Activated gamma-delta T cell treated with Interleukin-2 at 50 U/mL for 16 hours (primary cell): Measurements from ENCODE around the gene CD300LG.
"Not testable (repeated sequence)": the region's sequence is repeated elsewhere in the genome, so short reads cannot be mapped to it uniquely, and the experiment has no call there.

Source experiments
- DNase-seq: peaks from one replicate; pipeline ENCODE4 v3.0.0-alpha.2; 2020

CD300LG gene, protein sequence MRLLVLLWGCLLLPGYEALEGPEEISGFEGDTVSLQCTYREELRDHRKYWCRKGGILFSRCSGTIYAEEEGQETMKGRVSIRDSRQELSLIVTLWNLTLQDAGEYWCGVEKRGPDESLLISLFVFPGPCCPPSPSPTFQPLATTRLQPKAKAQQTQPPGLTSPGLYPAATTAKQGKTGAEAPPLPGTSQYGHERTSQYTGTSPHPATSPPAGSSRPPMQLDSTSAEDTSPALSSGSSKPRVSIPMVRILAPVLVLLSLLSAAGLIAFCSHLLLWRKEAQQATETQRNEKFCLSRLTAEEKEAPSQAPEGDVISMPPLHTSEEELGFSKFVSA

DNA sequence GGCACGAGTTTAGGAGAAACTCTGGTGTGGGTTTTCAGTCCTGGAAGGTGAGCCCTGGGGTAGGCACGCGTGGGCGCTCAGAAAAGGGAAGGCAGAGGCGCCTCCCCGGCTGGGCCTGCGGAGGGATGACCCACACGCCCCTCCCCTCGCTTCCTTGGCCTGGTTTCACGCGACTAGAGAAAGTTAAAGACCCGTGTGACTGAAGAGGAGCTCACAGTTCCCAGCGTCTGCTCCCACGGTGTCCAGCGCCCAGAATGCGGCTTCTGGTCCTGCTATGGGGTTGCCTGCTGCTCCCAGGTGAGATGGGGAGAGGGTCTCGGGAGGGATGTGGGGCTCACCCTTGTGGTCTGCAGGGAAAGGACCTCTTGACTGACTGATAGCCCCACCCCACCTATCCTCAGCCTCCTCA is at the start of gene CD300LG:
CD300LG (plus strand) TSS at position 214 of the 409 bp plus-strand sequence; CDS start at position 255, 41 bp downstream.
- no peak for DNase-seq

DNA sequence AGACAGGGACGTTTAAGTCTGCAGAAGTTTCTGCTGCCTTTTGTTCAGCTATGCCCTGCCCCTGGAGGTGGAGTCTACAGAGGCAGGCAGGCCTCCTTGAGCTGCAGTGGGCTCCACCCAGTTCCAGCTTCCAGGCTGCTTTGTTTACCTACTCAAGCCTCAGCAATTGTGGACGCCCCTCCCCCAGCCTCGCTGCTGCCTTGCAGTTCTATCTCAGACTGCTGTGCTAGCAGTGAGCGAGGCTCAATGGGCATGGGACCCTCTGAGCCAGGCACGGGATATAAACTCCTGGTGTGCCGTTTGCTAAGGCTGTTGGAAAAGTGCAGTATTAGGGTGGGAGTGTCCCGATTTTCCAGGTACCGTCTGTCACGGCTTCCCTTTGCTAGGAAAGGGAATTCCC is 49.0 kb upstream of the CD300LG start:
- DNase-seq, result not testable (repeated sequence)

DNA sequence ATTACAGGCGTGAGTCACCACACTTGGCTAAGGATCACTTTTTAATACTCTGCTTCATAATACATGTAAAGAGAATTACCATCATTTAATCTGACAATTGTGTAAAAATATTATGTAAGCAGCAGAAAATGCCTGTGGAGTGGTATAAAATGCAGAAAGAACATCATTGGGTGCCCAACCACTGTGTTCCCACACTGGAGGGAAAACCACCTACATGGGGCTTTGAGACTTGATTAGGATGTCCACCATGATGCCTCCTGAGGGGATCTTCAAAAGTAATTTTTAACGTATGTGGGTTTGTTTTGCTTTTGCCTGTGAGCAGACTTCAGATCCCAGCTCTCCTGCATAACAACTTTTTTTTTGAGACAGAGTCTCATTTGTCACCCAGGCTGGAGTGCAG is 47.9 kb upstream of the CD300LG start:
- no peak for DNase-seq

DNA sequence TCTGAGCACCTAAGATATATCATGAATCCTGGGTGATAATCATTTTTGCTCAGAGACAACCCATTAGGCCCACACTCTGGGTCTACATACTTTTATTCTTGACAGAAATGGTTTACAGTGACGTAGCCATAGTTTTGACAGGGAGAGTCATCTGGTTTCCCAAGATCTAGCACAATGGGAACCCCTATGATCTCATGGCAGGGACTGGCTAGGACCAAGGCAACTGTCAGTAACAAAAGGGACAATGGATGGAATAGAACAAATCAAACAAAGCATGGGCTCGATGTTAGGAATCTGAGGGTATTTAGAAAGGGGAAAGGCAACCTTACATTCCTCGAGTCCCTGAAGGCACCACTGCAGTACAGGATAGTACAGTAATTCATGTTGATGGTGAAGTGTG is 46.2 kb upstream of the CD300LG start:
- DNase-seq, result no peak

DNA sequence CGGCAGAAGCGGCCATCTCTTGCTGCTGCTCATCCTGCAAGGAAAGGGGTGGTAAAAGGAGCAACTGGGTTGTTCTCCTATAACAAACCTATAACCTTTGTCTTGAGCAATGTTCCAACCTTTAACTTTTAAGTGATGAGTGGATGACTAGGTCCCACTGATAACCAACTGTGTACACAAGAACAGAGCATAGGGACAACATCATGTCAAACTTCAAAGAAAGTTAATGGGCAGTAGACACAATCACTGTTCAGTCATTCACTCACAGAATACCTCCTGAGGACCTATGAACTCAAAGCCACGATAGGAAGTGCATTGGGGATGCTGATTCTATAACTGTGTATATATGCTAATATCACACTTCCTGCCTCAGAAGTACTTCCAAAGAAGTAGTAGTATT is 45.1 kb upstream of the CD300LG start:
- no peak for DNase-seq

DNA sequence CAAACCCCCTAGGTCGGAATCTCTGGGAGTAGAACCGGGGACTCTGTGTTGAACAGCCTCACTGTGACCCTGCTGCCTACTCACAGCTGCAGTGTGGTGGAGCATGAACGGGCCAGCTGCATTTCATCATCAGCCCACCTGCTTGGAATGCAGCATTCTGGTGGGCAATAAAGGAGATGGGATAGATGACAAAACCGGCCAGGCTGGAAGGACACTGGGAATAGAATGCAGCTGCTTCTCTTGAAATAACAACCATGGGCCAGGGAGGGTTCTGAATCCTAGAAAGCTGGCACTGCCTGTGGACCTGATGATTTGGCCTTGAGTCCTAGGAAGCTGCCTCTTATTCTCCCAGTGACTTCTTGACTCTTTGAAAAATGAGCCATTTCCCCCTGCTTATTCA is 43.2 kb upstream of the CD300LG start:
- DNase-seq, result no peak

DNA sequence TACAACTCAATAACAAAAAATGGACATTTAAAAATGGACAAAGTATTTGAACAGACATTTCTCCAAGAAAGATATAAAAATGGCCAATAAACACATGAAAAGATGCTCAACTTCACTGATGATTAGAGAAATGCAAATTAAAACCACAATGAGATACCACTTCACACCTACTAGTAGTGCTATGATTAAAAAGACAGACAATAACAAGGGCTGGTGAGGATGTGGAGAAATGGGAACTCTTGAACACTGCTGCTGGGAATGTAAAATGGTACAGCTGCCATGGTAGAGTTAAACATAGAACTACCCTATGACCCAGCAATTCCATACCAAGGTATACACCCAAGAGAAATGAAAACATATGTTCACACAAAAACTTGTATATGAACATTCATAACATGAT is 41.9 kb upstream of the CD300LG start:
- no peak for DNase-seq

DNA sequence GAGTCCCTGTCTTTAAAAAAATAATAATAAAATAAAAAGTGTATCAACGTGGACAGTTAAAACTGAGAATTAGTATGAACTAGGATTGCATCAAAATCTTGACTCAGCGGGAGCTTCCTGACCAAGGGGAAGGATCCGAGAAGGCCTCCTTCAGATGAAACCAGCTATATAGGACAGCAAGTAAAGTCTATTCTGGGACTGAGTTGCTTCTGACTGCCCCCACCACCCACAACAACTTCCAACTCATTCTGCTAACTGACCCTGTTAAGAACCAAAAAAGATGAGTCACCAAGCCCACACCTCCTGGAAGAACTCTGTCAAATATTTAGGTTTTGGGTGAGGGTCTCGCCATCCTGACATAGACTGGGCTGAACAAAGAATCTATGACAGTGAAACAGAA is 38.9 kb upstream of the CD300LG start:
- DNase-seq, result no peak

DNA sequence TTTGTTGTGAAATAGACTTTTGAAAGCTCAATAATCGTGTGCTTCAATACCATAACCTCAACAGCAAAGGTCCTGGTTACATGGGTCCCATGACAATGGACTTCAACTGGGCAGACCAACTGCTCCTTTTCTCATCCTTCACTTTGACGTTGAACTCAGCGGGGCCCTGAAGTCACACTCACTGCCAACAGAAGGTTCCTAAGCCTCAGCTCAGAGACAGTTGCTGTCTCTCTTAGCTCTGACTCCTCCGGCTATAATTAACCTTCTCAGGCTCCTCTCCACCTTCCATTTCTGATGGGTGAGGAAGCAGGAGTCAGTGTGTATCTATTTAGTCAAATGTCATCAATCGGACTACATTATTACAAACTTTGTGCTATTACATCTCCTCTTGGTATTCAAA is 37.9 kb upstream of the CD300LG start:
- no peak for DNase-seq

DNA sequence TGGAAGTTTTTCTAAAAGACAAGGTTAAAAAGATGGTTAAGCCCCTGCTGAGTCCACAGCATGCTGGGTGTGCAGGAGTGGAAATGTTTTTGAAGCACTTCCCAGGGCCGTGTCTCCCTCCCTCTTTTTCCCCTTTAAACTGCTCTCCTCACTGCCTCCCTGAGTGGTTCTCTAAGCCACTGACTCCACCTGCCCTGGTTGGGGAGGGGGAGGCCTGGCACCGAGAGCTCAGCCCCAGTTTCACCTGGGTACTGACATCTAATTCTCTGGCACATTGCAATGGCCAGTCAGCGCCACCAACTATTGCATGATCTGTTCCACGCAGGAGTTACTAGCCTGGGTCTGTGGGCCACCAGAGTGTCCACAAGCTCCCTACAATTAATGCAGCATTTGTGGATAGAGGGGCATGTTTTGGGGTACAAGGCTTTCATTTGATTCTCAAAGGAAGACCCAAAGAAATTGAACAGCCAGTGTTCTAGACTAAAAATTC is 36.7 kb upstream of the CD300LG start:
- DNase-seq, result no peak

DNA sequence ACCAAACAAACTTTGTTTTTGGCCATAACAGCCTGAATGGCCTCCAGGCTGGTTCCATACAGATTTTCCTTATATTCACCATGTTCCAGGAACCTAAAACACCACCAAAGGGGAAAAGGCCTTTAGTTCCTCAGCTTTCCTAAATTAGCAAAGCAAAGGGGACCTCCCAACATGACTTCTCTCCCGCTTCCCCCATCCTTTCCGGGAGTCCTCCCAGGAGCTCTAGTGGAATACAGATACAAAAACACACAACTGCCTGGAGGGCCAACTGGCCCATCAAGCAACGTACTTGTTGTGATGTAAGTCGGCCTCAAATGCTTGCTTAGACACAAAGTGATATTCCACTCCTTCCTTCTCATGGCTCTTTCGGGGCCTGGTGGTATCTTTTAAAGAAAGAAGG is 36.2 kb upstream of the CD300LG start:
- no peak for DNase-seq

DNA sequence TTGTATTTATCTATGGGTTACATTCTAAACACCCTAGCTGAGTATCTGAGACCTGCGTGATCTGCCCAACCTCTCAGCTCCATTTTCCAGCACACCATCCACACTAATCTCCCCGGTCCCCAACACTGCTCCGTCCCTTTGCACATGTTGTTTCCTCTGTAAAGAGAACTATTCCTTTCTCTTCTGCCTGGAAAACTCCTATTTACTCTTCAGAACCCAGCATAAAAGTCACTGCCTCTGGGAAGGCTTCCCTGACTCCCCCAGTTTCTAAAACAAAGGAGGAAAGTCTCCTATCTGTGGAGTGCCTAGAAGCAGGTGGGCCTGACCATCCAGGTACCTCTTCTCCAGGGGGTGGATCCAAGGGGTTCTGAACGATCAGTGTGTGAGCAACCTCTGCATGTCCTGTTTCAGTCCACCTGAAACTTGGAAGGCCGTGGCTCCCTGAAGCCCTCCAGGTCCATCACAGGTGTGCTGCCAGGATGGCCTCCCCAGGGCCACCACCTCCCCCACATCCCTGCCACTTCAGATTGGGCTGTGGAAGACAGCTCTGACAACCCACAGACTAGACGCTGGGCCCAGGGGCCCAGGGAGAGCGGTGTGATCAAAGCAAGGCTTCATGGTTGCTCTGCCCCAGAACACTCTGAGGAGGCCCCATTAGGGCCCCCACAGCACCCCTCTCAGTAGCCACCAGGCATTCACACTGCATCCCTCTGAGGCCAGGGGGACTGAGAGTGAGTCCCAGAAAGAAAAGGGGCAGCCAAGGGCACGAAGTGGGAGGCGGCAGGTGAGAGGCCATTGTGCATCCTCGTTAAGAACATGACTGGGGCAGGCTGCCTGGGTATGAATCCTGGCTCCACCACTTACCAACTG is 34.3 kb upstream of the CD300LG start:
- no peak for DNase-seq

DNA sequence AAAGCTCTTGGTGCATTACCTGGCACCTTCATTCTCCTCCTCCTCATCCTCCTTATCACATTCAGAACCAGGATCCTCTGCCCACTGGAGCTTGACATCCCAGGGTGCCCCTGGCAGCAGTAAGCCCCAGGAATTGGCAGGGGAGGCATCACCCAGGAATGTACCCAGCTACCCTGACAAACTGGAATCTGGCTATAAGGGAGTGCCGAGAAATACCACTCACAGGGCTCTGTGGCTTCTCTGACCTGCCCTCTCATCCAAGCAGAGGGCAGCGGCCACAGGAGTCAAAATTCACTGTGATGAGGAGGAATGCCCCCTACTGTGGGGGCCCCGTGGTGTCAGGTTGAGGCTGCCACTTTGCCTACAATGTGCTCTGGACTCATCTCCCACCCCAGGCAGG is 33.6 kb upstream of the CD300LG start:
- DNase-seq, result no peak

DNA sequence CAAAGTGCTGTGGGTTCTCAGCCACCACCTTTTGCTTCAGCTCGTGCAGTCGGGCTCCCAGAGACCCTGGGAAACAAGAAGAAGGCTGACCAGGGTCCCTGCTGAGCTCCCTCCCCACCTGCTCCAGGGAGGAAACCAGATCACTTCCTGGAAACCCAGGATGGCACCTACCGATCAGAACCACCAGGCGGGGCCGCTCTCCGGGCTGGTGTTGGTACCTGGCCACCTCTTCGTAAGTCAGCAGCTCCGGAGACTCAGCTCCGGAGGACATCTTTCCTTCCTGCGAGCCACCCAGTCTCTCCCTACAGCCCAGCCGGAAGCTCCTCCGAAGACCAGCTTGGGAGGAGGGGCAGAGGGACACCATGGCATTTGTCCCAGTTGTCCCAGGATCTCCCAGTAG is 33.0 kb upstream of the CD300LG start:
- no peak for DNase-seq

DNA sequence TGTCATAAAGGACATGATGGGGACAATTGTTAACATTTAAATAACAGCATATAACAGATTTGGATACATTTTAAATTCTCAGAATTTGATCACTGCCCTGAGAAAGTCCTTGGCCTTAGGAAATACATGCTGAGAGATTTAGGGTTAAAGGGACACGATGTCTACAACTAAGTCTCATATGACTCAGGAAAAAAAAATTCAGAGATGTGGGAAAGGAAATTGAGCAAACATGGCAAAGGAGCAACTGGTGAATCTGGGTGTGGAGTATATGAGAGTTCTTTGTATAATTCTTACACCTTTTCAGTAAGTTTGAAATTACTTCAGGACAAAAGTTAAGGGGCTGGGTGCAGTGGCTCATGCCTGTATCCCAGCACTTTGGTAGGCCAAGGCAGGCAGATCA is 32.3 kb upstream of the CD300LG start:
- no peak for DNase-seq

DNA sequence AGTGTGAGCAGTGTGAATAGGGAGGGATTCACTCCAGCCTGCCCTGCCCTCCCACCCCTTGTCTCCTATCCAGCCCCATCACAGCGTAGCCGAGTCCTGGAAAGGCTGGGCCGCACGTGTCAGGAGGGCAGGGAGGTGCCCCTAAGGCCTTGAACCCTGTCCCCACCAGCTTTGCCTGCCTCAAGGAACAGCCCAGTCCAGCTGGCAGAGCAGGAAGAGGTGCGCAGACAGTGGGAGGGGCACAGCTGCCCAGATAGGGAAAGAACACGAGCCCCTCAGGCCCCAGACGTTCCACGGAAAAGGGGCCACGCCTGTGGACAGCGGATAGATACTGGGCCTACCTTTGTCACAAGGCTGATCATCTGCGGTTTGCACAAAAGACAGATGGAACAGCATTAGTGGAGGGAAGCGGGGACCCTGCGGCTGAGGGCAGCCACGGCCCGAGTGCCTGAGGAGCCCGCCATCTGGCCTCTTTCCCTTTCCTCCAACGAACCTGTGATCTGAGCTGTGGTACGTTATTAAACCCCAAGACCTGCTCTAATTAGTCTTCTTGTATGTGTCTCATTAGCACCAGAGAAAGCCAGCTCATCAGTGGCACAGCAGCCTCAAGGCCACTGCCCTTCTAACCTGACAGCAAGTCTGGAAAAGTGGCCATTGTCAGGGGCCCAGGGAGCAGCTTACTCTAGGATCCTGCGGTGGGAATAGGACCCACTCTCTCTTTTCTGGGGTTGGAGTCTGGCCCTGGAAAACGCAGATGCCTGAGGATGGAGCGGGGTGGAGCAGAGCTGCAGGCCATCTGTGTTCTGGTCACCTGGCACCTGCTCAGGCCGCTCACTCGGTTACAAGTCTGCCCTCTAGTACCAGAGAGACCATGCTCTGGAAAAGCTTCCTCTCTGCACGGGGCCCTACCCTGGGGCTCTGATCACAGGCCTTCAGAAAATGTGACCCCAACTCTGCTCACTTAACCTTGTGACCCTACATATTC is 30.3 kb upstream of the CD300LG start:
- DNase-seq, result no peak

DNA sequence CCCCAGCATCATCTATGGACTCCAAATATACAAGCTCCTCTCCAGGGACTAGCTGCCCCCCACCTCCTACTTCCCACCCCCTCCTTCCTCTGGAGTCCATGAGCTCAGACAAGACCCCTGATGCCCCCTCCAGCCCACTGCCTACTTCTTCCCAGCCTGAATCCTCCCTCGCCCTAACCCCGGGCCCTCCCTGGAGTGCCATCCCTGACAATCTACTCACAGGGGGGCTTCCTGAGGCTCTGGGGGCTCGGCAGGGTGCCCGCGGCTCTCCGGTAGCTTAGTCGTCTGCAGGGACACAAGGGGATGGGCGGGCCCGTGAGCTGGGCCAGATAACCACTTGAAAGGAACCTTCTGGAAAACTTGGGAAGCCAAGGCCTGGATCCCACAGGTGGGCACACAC is 29.1 kb upstream of the CD300LG start:
- no peak for DNase-seq

DNA sequence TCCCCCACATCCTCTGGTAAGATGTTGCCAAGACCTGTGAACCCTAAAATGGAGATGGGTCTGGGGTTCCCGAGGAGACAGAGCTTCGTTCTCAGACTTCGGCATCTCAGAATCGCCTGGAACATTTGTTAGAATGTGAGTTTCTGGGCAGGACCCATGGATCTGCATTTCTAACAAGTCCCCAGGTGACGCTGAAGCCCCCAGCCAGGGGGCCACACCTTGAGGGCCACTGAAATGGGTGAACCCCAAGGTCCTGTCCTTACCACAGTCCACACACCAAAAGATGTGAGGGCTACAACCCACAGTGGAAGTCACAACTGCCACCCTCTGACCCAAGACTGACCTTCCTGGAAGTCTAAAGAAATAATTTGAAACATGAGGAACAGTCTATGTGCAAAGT is 28.0 kb upstream of the CD300LG start:
- DNase-seq, result no peak

DNA sequence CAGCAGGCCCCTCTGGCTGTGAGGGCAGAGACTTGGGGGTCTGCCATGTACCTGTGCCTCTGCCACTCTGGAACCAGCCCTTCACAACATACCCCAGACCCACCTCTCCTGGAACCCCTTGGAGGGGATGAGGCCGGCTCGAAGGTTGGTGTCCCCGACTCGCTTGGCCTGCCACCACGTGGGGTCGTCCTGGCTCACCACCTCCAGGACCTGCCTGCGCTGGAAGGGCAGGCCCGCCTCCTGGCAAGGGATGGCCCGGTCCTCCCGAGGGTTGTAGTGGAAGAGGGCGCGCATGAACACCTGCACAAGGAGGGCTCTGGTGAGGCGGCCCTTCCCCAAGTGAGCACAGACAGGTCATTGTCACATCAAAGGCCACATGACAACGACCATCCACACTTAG is 26.2 kb upstream of the CD300LG start:
- DNase-seq, result no peak

DNA sequence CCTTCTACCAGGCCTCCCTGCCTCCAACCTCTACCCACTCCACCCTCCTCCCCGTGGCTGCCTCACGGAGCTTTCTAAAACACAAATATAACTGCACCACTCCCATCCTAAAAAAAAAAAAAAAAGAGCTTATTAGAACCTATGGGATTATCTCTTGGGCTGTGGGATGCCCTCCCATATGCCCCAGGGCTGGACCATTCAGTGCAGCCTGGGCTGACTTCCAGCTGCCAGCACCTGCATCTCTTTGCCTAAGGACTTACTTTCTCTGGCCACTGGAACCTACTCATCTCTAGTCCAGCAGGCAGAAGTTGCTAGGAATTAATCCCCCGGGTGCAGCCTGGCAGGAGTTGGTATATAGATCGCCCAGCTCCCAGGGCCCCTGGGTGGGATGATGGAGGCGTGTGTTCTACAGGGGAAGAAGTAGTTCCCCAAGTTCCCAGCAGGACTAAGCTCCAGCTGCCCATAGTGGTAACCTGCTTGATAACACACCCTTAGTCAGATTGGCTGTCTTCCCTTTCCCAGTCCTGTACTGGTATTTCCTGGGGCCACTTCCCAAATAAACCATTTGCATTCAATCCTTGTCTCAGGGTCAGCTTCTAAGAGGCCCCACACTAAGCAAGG is 24.3 kb upstream of the CD300LG start:
- DNase-seq, result no peak

DNA sequence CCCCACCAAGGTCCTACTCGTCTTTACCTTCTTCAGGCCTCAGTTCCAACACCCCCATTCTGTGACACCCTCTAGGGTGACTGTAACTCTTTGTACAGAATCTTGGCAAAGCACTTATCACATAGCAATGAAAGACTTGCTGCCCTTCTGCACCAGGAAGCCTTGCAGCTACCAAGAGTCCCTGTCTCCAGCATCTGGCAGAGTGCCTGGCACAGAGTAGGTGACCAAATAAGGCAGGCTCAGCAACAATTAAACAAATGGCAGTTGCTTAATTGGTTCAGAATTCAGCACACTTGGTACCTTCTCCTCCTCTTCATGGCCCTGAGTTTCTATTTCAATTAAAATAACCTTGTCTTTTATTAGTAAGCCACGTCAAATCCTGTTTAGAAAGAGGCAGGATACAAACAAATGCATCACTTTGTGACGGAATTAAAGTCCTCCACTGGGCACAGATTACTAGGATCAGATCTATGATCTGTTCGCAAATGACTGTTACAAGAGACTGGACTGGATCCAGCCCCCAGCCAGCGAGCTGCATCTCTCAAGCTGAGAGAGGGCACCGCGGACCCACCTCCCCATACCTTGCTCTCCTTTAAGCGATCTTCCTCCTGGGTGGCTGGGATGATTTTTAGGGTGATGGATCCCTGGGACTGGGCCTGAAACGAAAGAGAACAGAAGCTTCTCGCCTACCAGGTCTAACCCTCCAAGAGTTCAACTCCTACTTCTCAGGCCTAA is 23.5 kb upstream of the CD300LG start:
- DNase-seq, result no peak

DNA sequence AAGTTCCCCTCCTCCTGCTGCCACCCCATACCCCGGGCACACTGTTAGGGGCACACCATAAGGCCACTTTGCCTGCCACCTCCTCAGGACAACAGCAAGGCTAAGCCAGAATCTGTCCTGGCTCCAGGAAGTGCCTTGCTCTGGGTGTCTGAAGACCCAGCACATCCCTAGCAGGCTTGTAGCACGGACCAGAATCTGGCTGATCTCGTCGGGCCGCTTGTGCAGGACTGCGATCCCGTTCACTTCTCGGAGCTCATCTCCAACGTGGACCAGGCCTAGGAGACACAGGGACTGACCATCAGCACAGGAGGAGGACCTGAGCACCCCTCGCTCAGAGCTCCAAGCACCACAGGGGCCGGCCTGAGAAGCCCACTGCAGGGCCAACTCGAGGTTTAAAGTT is 21.4 kb upstream of the CD300LG start:
- DNase-seq, result no peak
